ENCODE measurements around the gene SNRPD2. TPM values are rescaled to one million over a fixed set of nuclear protein-coding genes. Genes with fewer than 3 reads are reported as not detected.

The SNRPD2 gene
- total and polyA plus RNA-seq, 4 experiments from 2014 or later = 380 to 1,238 (median 681) TPM

- Histone ChIP-seq H3K9me3 (ENCODE audit: control insufficient read depth in 1 of 2, low read length in 2 of 2) (no peaks in the 10 kb centered on the region), H3K4me3 (ENCODE audit: low read length in 2 of 2) (peak overlapping the region; percentile 42 to 75), H3K4me1 (ENCODE audit: insufficient read depth, low read length) (peaks cover 46% of the 10 kb centered on the region), H3K27me3 (ENCODE audit: insufficient read depth, low read length) (no peaks in the 10 kb centered on the region), H3K36me3 (ENCODE audit: insufficient read depth, low read length) (no peaks in the 10 kb centered on the region), H3K27ac (ENCODE audit: low read depth, low read length) (peak overlapping the region; percentile 30)
- POLR2A ChIA-PET (ENCODE audit: partially characterized antibody) = interaction anchor here (0.7 to 1.2 kb wide), 4 partner anchors 40 to 205 kb away, joined by 3 to 4 read pairs (median 3); partner anchors contain the start of gene OPA3
- H3K27me3 Mint-ChIP-seq = no peaks in the 10 kb centered on the region
- no peaks in the 10 kb centered on the region for H3K9me3 Mint-ChIP-seq
- no peaks in the 10 kb centered on the region for H3K36me3 Mint-ChIP-seq
- H3K27ac Mint-ChIP-seq = peak overlapping the region in 5 of 7 donors; percentile 72 to 89 (median 87)
- CTCF ChIA-PET (ENCODE audit: partially characterized antibody) = interaction anchor here (0.9 to 2.1 kb wide), 6 partner anchors 36 to 206 kb away, joined by 3 to 28 read pairs (median 6); partner anchors contain the start of genes QPCTL and SNRPD2
- H3K4me3 Mint-ChIP-seq = peak overlapping the region; percentile 83 to 91 (median 88)
- H3K4me1 Mint-ChIP-seq = peaks cover 22 to 45% (median 32%) of the 10 kb centered on the region in 4 donors
- DNase-seq = no peak
- intact Hi-C loops (cut with micrococcal nuclease) = no loop called here
Observed at GRCh38 chr19:45645068-45645630, 46.6 kb downstream of the SNRPD2 start.

- no peaks in the 10 kb centered on the region for H3K27me3 ChIP-seq (ENCODE audit: insufficient read depth, low read length)
- H3K36me3 ChIP-seq (ENCODE audit: insufficient read depth, low read length) = no peaks in the 10 kb centered on the region
- Mint-ChIP-seq H3K4me1 (peaks cover 24 to 49% (median 35%) of the 10 kb centered on the region in 4 donors), H3K27ac (peak overlapping the region in 6 of 7 donors; percentile 10 to 93 (median 38)), H3K4me3 (peak overlapping the region in 4 of 8 donors; percentile 10 to 36 (median 23)), H3K36me3 (no peaks in the 10 kb centered on the region), H3K9me3 (no peaks in the 10 kb centered on the region), H3K27me3 (no peaks in the 10 kb centered on the region)
- no peaks in the 10 kb centered on the region for H3K9me3 ChIP-seq (ENCODE audit: control insufficient read depth in 1 of 2, low read length in 2 of 2)
- H3K4me1 ChIP-seq (ENCODE audit: insufficient read depth, low read length) = peaks cover 55% of the 10 kb centered on the region
- no peak for DNase-seq
- ChIA-PET POLR2A (ENCODE audit: partially characterized antibody) (interaction anchor here (0.6 to 3.1 kb wide), 5 partner anchors 28 to 1339 kb away, joined by 3 to 29 read pairs (median 4); no protein-coding TSS in a partner anchor), CTCF (ENCODE audit: partially characterized antibody) (interaction anchor here (1.0 to 4.4 kb wide), 10 partner anchors 29 to 205 kb away, joined by 3 to 121 read pairs (median 8); partner anchors contain the start of genes QPCTL and SNRPD2)
- no peak overlapping the region for H3K27ac ChIP-seq (ENCODE audit: low read depth, low read length)
- intact Hi-C loops (cut with micrococcal nuclease) = loop anchor here (1.0 to 2.0 kb wide), 7 partner anchors 25 to 217 kb away; partner anchors contain the start of genes GIPR, RTN2 and SIX5
- H3K4me3 ChIP-seq (ENCODE audit: low read length in 2 of 2) = no peak overlapping the region
Observed at GRCh38 chr19:45643927-45644771, 47.6 kb downstream of the SNRPD2 start.

- intact Hi-C loops (cut with micrococcal nuclease) = loop anchor here (1.0 to 2.0 kb wide), 7 partner anchors 26 to 216 kb away; partner anchors contain the start of genes GIPR, RTN2 and SIX5
- no peaks in the 10 kb centered on the region for H3K36me3 ChIP-seq (ENCODE audit: insufficient read depth, low read length)
- Mint-ChIP-seq H3K27ac (peak overlapping the region; percentile 91 to 98 (median 93)), H3K9me3 (no peaks in the 10 kb centered on the region), H3K4me1 (peaks cover 28 to 57% (median 41%) of the 10 kb centered on the region in 4 donors), H3K4me3 (peak overlapping the region; percentile 77 to 92 (median 82)), H3K27me3 (no peaks in the 10 kb centered on the region), H3K36me3 (peaks cover 0 to 6% of the 10 kb centered on the region in 2 donors)
- peaks cover 63% of the 10 kb centered on the region for H3K4me1 ChIP-seq (ENCODE audit: insufficient read depth, low read length)
- POLR2A ChIA-PET (ENCODE audit: partially characterized antibody) = interaction anchor here (0.6 to 3.1 kb wide), 14 partner anchors 23 to 1340 kb away, joined by 3 to 29 read pairs (median 6); partner anchors contain the start of genes QPCTL, RTN2 and SNRPD2
- no peaks in the 10 kb centered on the region for H3K27me3 ChIP-seq (ENCODE audit: insufficient read depth, low read length)
- DNase-seq = peak; percentile 87 to 92 (median 89)
- no peaks in the 10 kb centered on the region for H3K9me3 ChIP-seq (ENCODE audit: control insufficient read depth in 1 of 2, low read length in 2 of 2)
- H3K4me3 ChIP-seq (ENCODE audit: low read length in 2 of 2) = no peak overlapping the region
- CTCF ChIA-PET (ENCODE audit: partially characterized antibody) = interaction anchor here (0.7 to 4.4 kb wide), 23 partner anchors 9 to 690 kb away, joined by 3 to 121 read pairs (median 5); partner anchors contain the start of genes QPCTL and SNRPD2
- peak overlapping the region; percentile 98 for H3K27ac ChIP-seq (ENCODE audit: low read depth, low read length)
Observed at GRCh38 chr19:45643024-45643926, 48.5 kb downstream of the SNRPD2 start.

- peak overlapping the region; percentile 3 to 64 for H3K4me3 ChIP-seq (ENCODE audit: low read length in 2 of 2)
- H3K4me1 ChIP-seq (ENCODE audit: insufficient read depth, low read length) = peaks cover 66% of the 10 kb centered on the region
- H3K27ac ChIP-seq (ENCODE audit: low read depth, low read length) = peak overlapping the region; percentile 98
- Mint-ChIP-seq H3K9me3 (no peaks in the 10 kb centered on the region), H3K4me3 (peak overlapping the region; percentile 86 to 93 (median 91)), H3K27me3 (no peaks in the 10 kb centered on the region), H3K4me1 (peaks cover 28 to 60% (median 40%) of the 10 kb centered on the region in 4 donors), H3K36me3 (peaks cover 0 to 6% of the 10 kb centered on the region in 2 donors), H3K27ac (peak overlapping the region; percentile 93 to 98 (median 97))
- no peaks in the 10 kb centered on the region for H3K27me3 ChIP-seq (ENCODE audit: insufficient read depth, low read length)
- intact Hi-C loops (cut with micrococcal nuclease) = loop anchor here (1.0 to 2.0 kb wide), 8 partner anchors 27 to 215 kb away; partner anchors contain the start of genes GIPR, OPA3, QPCTL and RTN2
- H3K36me3 ChIP-seq (ENCODE audit: insufficient read depth, low read length) = no peaks in the 10 kb centered on the region
- no peaks in the 10 kb centered on the region for H3K9me3 ChIP-seq (ENCODE audit: control insufficient read depth in 1 of 2, low read length in 2 of 2)
- POLR2A ChIA-PET (ENCODE audit: partially characterized antibody) = interaction anchor here (0.6 to 3.1 kb wide), 36 partner anchors 10 to 262 kb away, joined by 3 to 29 read pairs (median 4); partner anchors contain the start of genes FOSB, GIPR, MYPOP and OPA3
- CTCF ChIA-PET (ENCODE audit: partially characterized antibody) = interaction anchor here (0.6 to 4.4 kb wide), 35 partner anchors 8 to 234 kb away, joined by 3 to 121 read pairs (median 5); partner anchors contain the start of genes ERCC1, OPA3, QPCTL and SNRPD2
- DNase-seq = peak; percentile 40 to 77 (median 44)
Observed at GRCh38 chr19:45641274-45642105, 50.3 kb downstream of the SNRPD2 start.

- POLR2A ChIA-PET (ENCODE audit: partially characterized antibody) = interaction anchor here (1.3 to 3.1 kb wide), 11 partner anchors 11 to 262 kb away, joined by 3 to 29 read pairs (median 8); partner anchors contain the start of genes FOSB, MYPOP and OPA3
- no peaks in the 10 kb centered on the region for H3K27me3 Mint-ChIP-seq
- H3K27me3 ChIP-seq (ENCODE audit: insufficient read depth, low read length) = no peaks in the 10 kb centered on the region
- peaks cover 23 to 53% (median 34%) of the 10 kb centered on the region in 4 donors for H3K4me1 Mint-ChIP-seq
- intact Hi-C loops (cut with micrococcal nuclease) = loop anchor here (1.0 kb wide), 1 partner anchor 57 kb away; the partner anchor contains the start of gene OPA3
- no peaks in the 10 kb centered on the region for H3K36me3 ChIP-seq (ENCODE audit: insufficient read depth, low read length)
- H3K9me3 Mint-ChIP-seq = no peaks in the 10 kb centered on the region
- peaks cover 0 to 6% of the 10 kb centered on the region in 2 donors for H3K36me3 Mint-ChIP-seq
- peak overlapping the region; percentile 93 to 98 (median 97) for H3K27ac Mint-ChIP-seq
- DNase-seq = peak in 1 of 5 donors; percentile 16
- peak overlapping the region in 1 of 2 donors; percentile 64 for H3K4me3 ChIP-seq (ENCODE audit: low read length in 2 of 2)
- CTCF ChIA-PET (ENCODE audit: partially characterized antibody) = interaction anchor here (0.6 to 4.4 kb wide), 10 partner anchors 26 to 155 kb away, joined by 3 to 121 read pairs (median 10); partner anchors contain the start of genes OPA3, QPCTL and SNRPD2
- H3K27ac ChIP-seq (ENCODE audit: low read depth, low read length) = peak overlapping the region; percentile 98
- no peaks in the 10 kb centered on the region for H3K9me3 ChIP-seq (ENCODE audit: control insufficient read depth in 1 of 2, low read length in 2 of 2)
- peak overlapping the region; percentile 86 to 93 (median 91) for H3K4me3 Mint-ChIP-seq
- H3K4me1 ChIP-seq (ENCODE audit: insufficient read depth, low read length) = peaks cover 60% of the 10 kb centered on the region
Observed at GRCh38 chr19:45640849-45641273, 50.9 kb downstream of the SNRPD2 start.
